Type B pancreatic cell (in vitro differentiated cells): Measurements from ENCODE around the gene SLC38A10. TPM values are rescaled to one million over a fixed set of nuclear protein-coding genes. Genes with fewer than 3 reads are reported as not detected.
A peak's percentile ranks its signal among the peaks of the same experiment; 100 is the strongest.

Experiments
- DNase-seq: peaks from one replicate; pipeline ENCODE4 v3.0.0; 2021; ENCODE audit warnings: mixed read lengths; ENCODE audit not compliant: unreplicated experiment; ENCODE audit errors: extremely low spot score
- H3K27ac Mint-ChIP-seq: 2 replicates; pipeline ENCODE4 v1.8.0; 2021; ENCODE audit warnings: mild to moderate bottlenecking, mixed read lengths
- H3K27me3 Mint-ChIP-seq: 2 replicates; pipeline ENCODE4 v1.8.0; 2021; ENCODE audit warnings: mixed read lengths
- H3K36me3 Mint-ChIP-seq: 2 replicates; pipeline ENCODE4 v1.8.0; 2021; ENCODE audit warnings: mixed read lengths
- H3K4me1 Mint-ChIP-seq: one replicate; pipeline ENCODE4 v1.8.0; 2021; ENCODE audit warnings: mixed read lengths; ENCODE audit not compliant: unreplicated experiment
- H3K4me3 Mint-ChIP-seq: 2 replicates; pipeline ENCODE4 v1.8.0; 2021; ENCODE audit warnings: mild to moderate bottlenecking, mixed read lengths
- H3K9me3 Mint-ChIP-seq: 2 replicates; pipeline ENCODE4 v1.8.0; 2021; ENCODE audit warnings: mixed read lengths
- CTCF ChIP-seq: fragments of 200-600 bp; sonication (generic); conservative IDR thresholded peaks from 2 replicates; pipeline ENCODE4 v1.5.0; 2021; ENCODE audit warnings: antibody characterized with exemption, mild to moderate bottlenecking
- total RNA-seq: library from RNA; stranded (reverse); gene quantifications from 2 replicates; pipeline ENCODE4 v1.2.1, GENCODE V29; 2021; ENCODE audit warnings: low replicate concordance

Gene SLC38A10
- total RNA-seq, 1 donor from 2014 or later = 85.0 TPM

DNA sequence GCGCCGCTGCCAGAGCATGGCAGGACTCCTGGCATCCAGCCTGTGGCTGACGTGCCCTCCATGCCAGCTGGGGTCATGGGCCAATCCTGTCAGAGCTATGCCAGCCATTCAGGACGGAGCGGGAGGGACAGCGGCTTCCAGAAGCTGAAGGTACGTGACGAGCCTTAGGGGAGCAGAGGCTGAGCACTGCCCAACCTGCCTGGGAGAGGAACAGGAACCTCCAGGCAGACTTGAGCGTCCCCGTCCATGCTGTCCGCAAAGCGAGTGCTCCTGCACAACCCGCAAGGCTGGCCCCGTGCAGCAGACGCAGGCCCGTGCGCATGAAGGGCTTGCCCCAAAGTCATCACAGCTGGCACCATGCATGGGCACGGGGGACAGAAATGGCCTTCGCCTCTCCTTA lies 34.5 kb downstream of the SLC38A10 start:
- peaks cover 5% of the 10 kb centered on the region for H3K4me1 Mint-ChIP-seq
- TF ChIP-seq CTCF = no peak
- no peaks in the 10 kb centered on the region for H3K9me3 Mint-ChIP-seq
- no peaks in the 10 kb centered on the region for H3K36me3 Mint-ChIP-seq
- H3K4me3 Mint-ChIP-seq = no peak overlapping the region
- no peaks in the 10 kb centered on the region for H3K27me3 Mint-ChIP-seq
- no peak overlapping the region for H3K27ac Mint-ChIP-seq
- DNase-seq = no peak

DNA sequence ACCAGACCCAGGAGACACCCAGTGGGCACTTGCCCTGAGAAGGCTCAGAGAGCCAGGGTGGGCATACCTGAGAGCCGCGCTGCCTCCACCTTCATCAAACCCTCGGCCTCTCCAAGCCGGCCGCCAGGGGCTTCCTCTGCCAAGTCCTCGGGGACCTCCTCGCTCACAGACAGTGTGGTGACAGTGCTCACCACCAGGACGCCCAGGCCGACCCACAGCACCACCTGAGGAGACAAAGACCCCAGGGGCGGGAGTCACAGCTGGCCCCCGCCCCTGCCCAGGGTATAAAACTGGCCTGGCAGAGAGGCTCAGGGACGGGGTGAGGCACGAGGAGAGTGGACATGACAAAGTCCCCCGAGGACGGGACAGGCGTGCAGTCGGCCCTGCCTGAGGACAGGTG lies 34.9 kb downstream of the SLC38A10 start:
- TF ChIP-seq CTCF = peak; percentile 15
- no peak overlapping the region for H3K4me3 Mint-ChIP-seq
- H3K9me3 Mint-ChIP-seq = no peaks in the 10 kb centered on the region
- H3K4me1 Mint-ChIP-seq = peaks cover 7% of the 10 kb centered on the region
- no peaks in the 10 kb centered on the region for H3K27me3 Mint-ChIP-seq
- DNase-seq = no peak
- H3K36me3 Mint-ChIP-seq = no peaks in the 10 kb centered on the region
- no peak overlapping the region for H3K27ac Mint-ChIP-seq

DNA sequence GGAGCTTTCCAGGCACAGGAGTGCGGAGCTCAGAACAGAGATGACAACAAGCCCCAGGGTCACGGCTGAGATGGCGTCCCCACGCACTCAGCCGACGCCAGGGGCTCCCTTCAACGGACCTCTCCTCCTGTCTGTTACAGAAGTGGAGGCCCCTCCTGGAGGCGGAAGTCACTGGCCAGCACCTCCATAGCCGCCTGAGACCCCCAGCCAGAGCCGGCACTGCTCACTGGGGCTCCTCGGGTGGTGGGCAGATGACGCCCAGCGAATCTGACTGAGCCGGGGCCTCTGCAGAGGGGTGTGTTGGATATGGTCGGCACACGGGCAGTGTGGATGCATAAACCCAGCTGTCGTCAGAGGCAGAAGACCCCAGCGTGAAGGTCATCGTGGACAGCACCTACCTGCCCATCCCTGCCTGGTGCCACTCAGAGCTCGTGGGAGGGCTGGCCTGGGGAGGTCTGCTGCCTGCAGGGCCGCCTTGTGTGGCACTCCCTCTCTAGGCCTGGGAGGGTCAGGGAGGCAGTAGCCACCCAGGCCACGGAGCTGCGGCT lies 36.0 kb downstream of the SLC38A10 start:
- Mint-ChIP-seq H3K27ac (no peak overlapping the region), H3K36me3 (no peaks in the 10 kb centered on the region), H3K4me1 (peaks cover 15% of the 10 kb centered on the region), H3K4me3 (no peak overlapping the region), H3K27me3 (no peaks in the 10 kb centered on the region), H3K9me3 (no peaks in the 10 kb centered on the region)
- DNase-seq = no peak
- no peak for TF ChIP-seq CTCF

DNA sequence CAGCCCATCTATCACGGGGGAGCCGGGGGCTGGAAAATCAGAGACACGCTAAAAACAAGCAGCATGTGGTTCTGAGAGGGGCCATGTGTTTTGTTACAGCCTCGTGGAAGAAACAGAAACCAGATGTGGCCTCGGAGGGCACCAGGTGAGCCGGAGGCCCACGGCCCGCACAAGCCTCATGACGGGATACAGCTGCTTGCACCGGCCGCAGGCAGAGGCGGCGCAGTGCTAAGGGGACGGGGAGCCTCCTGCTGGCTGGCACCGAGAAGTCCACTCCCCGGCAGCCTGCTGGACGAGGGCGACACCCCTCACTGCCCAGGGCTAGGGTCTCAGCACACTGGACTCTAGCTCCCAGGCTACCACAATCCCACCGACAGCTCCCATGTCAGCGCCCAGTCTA lies 36.8 kb downstream of the SLC38A10 start:
- no peak overlapping the region for H3K4me3 Mint-ChIP-seq
- H3K9me3 Mint-ChIP-seq = no peaks in the 10 kb centered on the region
- no peak for DNase-seq
- H3K36me3 Mint-ChIP-seq = peaks cover 3% of the 10 kb centered on the region
- peak; percentile 62 for TF ChIP-seq CTCF
- H3K4me1 Mint-ChIP-seq = peaks cover 19% of the 10 kb centered on the region
- no peaks in the 10 kb centered on the region for H3K27me3 Mint-ChIP-seq
- H3K27ac Mint-ChIP-seq = no peak overlapping the region

DNA sequence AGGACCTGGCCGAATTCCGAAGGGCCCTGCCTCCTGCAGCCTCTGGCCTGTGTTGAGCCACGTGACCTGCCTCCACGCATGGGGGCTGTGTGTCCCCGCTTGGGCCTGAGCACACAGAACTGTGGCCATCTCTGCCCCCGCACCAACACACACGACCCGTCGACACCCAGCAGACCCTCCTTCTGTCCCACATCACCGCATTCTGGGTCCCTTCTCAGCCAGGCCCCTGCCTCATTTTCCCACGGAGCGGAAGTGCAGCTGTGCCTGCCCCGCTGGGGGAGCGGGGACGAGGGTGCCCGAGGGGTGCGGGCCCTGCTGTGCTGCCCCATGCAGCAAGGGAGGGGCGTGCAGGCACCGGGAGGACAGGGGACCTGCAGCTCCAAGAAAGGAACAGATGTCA lies 37.6 kb downstream of the SLC38A10 start:
- DNase-seq = no peak
- H3K36me3 Mint-ChIP-seq = peaks cover 5% of the 10 kb centered on the region
- no peak overlapping the region for H3K4me3 Mint-ChIP-seq
- H3K9me3 Mint-ChIP-seq = no peaks in the 10 kb centered on the region
- H3K4me1 Mint-ChIP-seq = peaks cover 22% of the 10 kb centered on the region
- H3K27me3 Mint-ChIP-seq = no peaks in the 10 kb centered on the region
- H3K27ac Mint-ChIP-seq = no peak overlapping the region
- TF ChIP-seq CTCF = no peak

GRCh38 chr17:81256616-81257015 lies 38.5 kb downstream of the SLC38A10 start:
- Mint-ChIP-seq H3K9me3 (no peaks in the 10 kb centered on the region), H3K4me1 (peaks cover 22% of the 10 kb centered on the region), H3K27ac (no peak overlapping the region), H3K27me3 (no peaks in the 10 kb centered on the region), H3K36me3 (peaks cover 5% of the 10 kb centered on the region), H3K4me3 (no peak overlapping the region)
- TF ChIP-seq CTCF = no peak
- DNase-seq = no peak
